DLD1 (cell line): ENCODE data around the gene KRT13.
"Not testable (repeated sequence)": the region's sequence is repeated elsewhere in the genome, so short reads cannot be mapped to it uniquely, and the experiment has no call there.

Source experiments
- in situ Hi-C: cut with HindIII; loops from 2 replicates; pipeline ENCODE4 v1.10.0; 2017; ENCODE audit warnings: low sequenced_read_pairs

The KRT13 gene

DNA sequence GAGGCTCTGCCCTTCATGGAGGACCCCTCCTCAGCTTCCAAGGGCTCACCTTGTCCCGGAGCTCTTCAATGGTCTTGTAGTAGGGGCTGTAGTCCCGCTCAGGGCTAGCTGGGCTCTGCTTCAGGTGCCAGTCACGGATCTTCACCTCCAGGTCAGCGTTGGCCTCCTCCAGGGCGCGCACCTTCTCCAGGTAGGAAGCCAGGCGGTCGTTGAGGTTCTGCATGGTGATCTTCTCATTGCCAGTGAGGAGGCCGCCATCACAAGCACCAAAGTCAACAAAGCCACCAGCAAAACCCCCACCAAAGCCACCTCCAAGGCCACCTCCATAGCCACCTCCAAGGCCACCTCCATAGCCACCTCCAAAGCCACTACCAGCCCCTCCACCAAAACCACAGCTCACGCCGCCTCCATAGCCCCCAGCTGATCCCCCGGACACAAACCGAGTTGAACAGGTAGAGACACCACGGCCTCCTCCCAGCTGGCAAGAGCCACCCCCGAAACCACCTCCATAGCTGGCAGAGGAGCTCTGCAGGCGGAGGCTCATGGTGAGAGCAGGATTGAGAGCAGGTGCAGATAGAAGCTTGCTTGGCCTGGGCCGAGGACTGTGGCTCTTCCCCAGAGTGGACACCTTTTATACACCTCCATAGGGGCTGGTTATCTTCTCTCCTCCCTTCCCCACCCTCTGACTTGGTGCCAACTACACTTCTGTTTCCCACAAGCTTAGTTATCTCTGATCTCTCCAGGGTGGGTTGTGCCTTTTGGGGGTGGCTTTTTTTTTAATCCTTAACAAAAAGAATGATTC lies at the start of gene KRT13:
KRT13 (minus strand) TSS at position 606 of the 802 bp plus-strand sequence; CDS start at position 544, 62 bp downstream.
- in situ Hi-C loops = no loop called here

DNA sequence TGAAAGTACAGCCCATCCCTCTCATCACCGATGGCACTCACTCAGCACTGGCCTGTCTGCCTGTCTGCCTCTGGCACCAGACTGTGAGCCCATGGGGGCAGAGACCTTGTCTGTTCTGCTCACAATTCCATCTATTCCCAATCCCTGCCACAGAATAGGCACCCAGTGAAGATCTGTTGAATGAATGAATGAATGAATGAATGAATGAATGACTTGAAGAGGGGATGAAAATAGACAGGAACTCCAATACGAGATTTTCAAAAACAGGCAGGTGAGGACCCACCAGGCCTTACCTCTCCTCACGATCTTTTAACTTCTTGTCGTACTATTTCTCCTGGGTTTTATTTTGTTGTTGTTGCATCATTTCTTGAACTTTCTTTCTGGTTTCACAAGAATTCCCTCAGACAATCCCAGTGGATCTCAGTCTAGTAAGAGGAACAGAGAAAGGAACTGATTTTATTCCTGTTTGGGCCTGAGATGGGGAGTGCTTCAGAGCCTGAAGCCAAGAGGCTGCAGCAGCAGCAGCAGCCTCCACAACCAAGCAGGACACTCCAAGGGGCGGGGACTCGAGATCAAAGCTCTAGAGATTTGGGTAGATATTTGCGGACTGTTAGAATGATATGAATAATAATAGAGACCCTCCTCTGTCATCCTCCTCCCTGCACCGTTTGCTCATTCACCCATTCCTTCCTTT lies 48.7 kb upstream of the KRT13 start:
- in situ Hi-C loops = loop anchor here (5.0 kb wide), 1 partner anchor 83 kb away; no protein-coding TSS in a partner anchor

DNA sequence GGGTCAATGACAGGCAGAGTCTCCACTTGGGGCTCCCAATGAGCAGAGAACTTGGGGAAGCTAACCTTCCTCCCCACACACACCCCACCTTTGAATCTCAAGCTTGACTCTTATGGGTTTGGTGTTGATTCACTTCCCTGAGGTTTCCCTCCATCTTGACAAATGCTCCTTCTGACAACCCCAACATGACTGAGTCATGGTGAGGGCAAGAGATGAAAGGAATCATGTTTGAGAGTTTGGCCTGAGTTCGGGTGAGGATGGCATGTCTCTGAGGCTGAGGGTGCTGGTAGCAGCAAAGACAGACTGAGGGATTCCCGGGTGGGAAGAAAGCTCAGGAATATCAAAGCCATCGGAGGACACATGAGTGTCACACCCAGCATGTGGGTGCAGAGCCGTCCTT lies 47.8 kb upstream of the KRT13 start:
- in situ Hi-C loops = loop anchor here (5.0 kb wide), 1 partner anchor 84 kb away; no protein-coding TSS in a partner anchor

DNA sequence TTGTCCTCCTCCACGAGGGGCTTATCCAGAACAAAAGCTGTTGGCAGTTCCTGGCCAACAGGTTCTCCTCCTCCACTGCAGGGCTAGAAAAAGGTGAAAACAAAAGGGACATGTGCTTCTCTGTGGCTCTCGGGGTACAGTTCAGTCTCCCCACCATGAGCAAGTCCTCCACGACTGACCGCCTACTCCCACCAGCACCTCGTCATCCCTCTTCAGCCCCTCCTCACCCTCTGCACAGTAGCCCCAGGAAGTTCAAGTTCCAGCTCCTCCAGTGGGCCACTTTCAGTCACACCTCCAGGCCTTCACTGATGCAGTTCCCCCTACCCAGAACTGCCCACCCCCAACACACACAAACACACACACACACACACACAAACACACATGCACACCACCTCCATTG lies 47.0 kb upstream of the KRT13 start:
- in situ Hi-C loops = loop anchor here (5.0 kb wide), 1 partner anchor 85 kb away; no protein-coding TSS in a partner anchor

DNA sequence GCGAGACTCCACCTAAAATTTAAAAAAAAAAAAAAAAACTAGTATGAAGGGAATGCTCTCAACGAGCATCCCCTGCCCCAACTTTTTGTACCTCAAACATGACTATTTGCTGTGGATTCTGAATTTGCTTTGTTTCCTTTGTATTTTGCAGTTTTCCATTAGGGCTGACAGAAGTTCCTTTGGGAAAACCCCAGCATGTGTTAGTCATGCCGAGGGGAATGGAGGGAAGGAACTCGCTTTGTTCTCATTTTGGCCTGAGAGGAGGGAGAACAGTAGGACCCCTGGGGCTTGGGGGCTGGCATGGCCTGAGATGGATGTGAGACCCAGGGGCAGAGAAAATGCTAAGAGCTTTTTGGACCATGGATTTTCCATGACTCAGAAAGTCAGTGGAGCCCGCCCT lies 46.0 kb upstream of the KRT13 start:
- in situ Hi-C loops = loop anchor here (5.0 kb wide), 1 partner anchor 86 kb away; no protein-coding TSS in a partner anchor

DNA sequence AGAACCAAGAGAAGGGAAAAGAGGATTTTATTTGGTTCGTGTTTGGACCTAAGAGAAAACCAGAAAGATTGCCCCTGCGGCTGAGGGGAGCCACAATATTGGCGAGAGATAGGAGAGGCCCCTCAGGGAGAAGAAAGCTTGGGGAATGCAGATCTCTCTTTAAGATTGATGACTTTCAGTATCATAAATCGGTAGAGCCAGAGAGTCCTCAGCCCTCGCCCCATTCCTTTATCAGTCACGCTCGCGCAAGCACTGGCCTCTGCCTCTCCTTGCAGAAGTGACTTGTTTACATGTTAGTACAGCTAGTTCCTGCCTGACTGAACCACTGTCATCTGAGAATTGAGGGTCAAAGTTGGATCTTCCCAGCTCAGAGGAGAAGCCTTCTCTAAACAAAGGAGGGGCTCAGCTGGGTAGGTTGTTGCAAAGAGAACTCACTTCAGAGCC lies 44.2 kb upstream of the KRT13 start:
- in situ Hi-C loops = loop anchor here (5.0 kb wide), 1 partner anchor 88 kb away; no protein-coding TSS in a partner anchor

DNA sequence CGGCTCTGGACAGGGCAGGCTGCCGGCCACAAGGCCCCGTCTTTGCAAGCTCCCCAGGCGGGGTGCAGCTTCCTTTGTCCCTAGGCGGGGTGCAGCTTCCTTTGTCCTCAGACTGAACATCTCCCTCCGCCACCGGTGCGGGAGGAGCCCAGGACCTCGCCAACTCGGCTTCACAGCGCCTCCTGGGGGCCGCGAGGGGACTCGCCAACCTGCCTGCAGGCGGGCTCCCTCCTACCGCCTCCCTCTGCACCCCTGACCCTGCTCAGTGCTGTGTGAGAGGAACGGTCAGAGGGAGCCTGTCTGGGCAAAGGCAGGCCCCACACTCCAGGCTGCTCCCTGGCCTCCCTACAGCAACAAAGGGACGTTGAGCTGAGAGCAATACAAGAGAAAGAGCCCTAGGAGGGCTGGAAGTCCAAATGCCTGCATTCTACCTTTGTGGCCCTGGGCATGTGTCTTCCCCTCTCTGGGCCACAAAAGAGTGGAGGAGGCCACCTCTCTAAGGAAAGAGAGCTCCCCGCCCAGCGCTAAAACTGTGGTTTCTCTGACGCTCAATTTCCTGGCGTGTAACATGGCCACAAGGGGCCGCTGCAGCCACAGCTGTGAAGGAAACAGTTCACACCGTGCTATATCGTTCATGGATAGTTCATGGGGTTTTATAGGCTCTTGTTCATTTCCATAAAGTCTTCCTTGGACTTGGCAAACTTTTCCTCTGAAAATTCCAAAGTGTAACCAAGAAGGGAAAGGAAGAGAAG lies 43.6 kb upstream of the KRT13 start:
- in situ Hi-C loops = no loop called here

DNA sequence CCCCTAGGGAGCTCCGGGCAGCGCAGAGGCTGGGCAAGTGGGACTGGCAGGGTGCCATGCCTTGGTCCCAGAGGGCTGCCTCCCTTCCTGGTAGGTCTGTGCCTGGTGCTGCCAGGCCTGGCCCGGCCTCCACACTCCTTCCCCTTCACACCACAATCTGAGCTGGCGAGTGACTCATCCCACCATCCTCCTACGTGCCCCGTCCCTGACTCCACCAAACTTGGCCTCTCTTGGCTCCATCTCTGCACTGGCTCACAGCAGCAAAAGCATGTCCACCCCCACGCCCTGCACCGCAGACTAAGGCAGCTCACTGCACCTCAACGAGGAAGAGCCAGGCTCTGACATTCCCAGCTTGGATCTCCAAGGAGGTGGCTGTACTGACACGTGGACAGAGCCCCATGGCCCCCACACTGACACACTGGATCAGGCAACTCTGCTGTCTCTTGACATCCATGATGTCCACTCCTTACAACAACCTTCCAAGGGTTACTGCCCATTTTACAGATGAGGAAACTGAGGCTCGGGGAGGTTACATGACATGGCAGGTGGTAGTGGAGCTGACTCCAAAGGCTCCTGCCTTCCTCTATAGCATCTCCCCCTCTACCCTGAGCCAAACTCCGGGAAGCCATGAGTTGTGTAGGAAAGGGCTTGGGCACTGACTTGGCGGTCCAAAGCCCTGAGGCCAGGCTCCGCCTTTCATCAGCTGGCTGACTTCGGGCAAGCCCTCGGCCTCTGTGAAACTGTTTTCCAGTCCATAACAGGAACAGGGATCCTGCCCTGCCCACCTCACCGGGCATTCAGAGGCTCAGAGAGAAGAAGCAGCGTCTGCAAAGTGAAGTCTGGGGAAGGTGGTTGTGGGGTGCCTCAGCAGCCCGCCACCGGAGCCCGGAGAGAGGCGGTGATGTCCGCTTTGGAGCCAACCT lies 42.8 kb upstream of the KRT13 start:
- in situ Hi-C loops = no loop called here

DNA sequence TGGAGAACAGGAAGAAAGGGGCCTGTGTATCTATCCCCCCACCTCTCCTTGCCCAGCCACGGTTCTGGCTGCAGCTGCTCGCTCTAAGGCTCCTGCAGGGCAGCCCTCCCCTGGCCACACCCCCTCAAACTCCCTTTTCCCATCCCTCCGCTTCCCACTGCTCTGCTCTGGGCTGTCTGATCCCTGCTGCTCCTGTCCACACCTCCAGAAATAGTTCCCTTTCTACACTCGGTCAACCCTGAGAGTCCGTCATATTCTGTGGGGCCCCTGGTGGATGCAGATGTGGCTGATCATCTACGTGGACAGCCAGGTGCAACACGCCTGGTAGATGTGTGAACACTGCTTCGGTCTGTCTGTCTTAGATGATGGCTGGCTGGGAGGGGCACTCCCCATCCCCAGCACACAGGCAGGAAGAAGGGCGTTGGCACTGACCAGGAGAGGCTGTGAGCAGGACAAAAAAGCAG lies 42.0 kb upstream of the KRT13 start:
- in situ Hi-C loops = no loop called here

DNA sequence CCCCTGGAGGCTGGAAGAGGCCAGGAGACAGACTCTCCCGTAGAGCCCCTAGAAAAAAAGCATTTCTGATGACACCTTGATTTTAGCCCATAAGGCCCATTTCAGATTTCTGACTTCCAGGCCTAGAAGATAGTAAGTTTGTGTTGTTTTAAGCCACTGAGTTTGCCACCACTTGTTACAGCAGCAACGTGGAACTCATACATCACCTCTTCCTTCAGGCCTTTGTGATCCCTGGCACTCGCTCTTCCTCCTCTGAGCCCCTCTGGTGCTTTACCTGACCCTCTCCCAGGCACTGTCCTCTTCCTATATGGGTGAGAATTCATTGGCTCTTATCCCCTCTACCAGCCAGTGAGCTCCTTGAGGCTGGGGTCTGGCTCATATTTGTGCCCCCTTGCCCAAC lies 41.4 kb upstream of the KRT13 start:
- in situ Hi-C loops = no loop called here

DNA sequence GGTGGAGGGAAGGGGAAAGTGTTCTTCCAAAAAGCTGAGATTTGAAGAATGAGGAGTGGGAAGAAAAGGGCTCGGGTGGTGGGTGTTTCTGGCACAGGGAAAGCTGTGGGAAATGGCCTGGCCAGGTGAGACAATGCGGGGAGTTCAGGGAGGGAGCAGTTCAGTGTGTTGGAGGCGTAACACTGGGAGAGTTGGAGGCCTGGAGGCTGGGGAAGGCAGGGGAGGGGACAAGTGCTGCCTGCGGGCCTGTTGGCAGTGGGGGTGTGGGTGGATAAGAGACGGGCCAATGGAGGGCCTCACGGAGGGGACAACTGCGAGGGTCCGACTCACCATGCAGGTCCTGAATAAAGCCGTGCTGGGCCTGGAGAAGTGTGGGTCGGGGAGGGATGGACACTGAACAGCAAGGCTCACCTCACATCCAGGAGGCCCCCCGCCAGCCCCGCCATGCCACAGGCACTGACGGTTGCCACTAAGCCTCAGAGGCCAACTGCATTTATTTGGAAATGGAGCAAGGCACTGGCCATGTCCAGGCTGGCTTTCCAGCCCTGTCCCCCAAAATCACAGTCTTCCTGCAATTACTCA lies 40.5 kb upstream of the KRT13 start:
- in situ Hi-C loops = no loop called here

DNA sequence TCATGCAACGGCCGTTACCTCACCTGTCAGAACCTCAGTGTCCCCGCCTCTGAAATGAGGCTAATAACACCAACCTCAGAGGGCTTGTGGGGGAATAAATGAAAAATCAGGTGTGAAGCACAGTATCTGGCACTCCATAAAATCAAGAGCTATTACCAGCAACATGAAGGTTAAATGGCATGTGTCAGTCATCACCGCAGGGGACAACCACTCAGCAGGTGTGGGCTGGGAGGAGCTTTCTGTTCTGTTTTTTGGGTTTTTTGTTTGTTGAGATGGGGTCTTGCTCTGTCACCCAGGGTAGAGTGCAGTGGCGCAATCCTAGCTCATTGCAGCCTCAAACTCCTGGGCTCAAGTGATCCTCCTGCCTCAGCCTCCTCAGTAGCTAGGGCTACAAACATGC lies 39.5 kb upstream of the KRT13 start:
- in situ Hi-C loops = no loop called here

DNA sequence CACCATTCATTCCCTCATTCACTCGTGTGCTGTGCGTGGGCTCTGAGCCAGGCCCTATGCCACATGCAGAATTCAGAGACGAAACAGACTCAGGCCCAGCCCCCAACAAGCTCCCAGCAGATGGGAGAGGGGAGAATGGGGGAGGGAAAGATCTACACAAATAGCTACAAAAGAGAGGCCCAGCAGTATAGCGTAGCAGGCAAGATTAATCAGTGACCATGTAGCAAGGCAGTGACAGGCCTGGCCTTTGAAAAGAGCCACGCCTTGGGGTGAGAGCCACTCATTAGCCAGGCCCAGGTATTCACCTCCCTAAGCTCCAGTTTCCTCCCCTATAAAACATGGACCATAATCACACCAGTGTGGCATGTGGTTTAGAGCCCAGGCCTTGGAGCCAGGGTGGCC lies 39.1 kb upstream of the KRT13 start:
- in situ Hi-C loops = no loop called here

DNA sequence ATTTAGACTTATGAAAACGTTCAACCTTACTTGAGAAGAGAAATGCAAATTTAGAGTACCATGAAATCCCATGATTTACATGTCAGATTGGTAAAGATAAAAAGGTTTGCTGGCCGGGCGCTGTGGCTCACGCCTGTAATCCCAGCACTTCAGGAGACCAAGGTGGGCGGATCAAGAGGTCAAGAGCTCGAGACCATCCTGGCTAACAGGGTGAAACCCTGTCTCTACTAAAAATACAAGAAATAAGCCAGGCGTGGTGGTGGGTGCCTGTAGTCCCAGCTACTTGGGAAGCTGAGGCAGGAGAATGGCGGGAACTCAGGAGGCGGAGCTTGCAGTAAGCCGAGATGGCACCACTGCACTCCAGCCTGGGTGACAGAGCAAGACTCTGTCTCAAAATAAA lies 37.4 kb upstream of the KRT13 start:
- in situ Hi-C loops = not testable (repeated sequence)

DNA sequence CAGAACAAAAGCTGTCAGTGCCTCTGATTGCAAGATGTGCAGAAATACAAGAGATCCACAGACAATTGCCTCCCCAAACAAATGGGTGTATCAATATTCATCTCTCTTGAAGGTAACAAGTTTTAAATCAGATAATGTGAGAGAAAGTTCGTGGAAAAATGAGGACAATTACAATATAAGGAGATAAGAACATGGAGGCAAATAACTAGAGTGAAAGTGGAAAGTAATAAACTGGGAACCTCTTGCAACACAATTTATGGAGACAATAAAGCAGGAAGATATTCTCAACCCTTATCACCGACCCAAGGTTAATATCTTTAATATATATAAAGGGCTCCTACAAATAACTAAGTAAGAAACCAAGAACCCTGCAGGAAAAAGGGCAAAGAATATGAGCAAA lies 36.9 kb upstream of the KRT13 start:
- in situ Hi-C loops = no loop called here

DNA sequence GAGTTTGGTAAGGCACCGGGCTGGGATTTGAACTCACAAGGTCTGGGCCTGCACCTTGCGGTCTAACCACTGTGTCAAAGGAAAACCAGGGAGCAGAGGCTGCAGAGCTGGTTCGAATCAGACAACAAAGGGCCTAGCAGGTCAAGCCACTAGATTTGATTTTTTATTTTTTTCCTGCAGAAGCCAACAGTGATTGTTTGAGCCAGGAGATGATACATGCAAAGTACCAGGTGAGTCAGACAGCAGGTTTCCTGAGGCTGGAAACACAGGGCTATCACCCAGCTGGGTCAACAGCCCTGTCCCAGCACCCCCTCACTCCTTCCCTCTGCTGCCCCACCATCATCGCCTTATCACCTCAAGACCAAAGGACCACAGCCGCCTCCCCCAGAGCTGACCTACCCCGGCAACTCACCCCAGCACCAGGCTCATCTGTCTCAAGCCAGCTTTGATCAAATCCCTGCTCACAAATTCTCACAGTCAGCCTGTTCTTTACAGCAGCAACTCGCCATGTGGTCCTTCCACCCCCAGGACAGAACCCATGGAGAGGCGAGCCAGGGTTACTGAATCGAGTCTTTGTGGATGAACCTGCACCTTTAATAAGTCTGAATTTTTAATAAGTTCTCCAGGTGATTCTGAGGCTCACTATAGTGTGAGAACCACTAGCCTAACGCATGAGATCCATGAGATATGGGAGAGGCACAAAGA lies 35.7 kb upstream of the KRT13 start:
- in situ Hi-C loops = no loop called here

DNA sequence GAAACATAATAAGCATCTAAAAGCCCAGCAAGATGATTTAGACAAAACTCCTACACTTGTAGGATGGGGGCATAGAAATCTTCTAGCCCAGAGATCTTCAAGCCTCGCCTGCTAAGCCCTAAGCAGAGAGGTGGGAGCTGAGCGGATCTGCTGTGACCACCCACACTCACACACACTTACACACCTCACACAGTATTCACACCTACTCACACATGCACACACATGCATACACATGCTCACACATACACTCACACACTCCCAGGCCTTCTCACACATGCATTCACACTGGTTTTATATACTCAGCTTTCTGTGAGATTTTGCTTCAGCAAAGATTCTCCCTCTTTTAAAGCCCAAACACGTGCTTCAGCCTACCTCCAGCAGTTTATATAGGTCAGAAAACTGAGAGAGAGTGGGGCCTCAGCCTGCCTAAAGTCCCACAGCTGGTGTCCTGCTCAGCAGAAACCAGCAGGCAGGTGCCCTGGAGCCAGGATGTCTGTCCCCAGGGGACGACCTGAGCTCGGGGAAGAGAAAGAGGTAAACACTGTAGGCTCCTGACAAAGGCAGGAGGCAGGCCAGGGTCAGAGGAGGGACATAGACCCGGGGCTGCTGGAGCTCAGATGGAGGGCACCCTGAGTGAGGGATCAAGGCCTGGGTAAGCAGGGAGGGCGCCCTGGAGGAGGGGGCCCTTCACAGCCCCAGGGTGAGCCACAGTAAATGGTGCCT lies 34.7 kb upstream of the KRT13 start:
- in situ Hi-C loops = no loop called here

DNA sequence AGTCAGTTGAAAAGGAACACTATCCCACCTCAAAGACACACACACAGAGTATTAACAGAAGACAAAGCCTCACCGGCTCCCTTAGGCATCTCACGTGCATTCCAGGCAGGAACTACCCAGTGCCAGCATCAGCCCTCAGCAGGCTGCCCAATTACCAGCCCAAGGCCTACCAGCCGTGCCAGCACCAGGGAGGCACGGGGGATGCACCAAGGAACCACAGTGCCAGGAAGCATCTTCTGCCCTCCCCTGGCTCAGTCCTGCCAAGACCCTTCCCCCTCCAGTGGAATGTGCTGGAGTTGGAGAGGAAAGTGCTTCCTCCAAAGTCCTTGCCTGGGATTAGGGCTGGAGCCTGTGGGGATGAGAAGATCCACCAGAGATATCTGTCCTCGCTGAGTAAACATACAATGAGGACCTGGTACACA lies 33.7 kb upstream of the KRT13 start:
- in situ Hi-C loops = no loop called here
